Measurements from ENCODE around the gene SPTLC1.

DNA sequence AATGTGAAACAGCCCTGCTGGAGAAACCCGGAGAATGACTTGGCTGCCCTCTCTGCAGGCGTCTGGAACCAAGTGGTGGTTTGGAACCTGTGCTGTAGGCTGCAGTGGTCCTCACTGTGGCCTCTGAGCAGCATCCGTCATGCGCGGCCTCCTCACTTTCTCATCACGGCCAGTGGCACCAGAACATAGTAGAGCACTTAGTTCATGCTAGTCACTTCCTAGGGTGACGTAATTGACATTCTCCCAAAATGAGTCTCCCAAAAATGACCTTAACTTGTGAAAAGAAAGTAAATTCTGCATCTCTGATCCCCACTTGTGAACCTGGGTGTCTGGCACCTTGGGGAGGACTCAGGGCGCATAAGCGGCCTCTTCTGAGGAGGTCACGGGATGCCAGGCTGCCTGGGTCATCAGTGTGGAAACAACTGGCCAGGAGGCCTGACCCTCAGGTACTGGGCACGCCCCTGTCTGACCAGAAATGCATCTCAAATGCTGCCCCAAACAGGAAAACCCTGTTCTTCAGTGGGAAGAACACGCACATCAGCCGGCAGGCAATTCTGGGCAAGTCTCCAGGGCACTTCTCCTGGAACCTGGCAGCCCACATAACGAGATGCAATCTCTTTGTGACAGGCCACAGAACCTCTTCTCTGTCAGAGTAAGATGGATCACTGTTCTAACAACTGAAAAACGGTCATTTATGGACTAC is 36.6 kb upstream of the SPTLC1 start:
- TF ChIP-seq TAF1 (IDR thresholded peaks at IDR 0.05; ENCODE audit: borderline replicate concordance, low read depth, low read length) (no peak), POLR2A (IDR thresholded peaks at IDR 0.05; ENCODE audit: low read depth, low read length) (no peak)
